Right cardiac atrium (tissue), 5 donors: ENCODE data around the gene PNPLA5. TPM values are rescaled to one million over a fixed set of nuclear protein-coding genes. Genes with fewer than 3 reads are reported as not detected.

Source experiments
- ATAC-seq, 2 donors: fragments of 200-7000 bp; cut with Tn5 transposase; one replicate each; pipeline versions ENCODE4 v1.8.0 to v1.9.1; 2020; ENCODE audit warnings: moderate library complexity in 2 of 2, mild to moderate bottlenecking in 1 of 2
- DNase-seq, 3 donors: peaks; one replicate each; pipeline ENCODE4 v3.0.0-alpha.2; 2020
- H3K27ac ChIP-seq: one replicate; pipeline ENCODE4 v1.5.1; 2013; ENCODE audit warnings: mild to moderate bottlenecking, low read length, control low read depth, moderate library complexity
- H3K27me3 ChIP-seq: one replicate; pipeline ENCODE4 v1.6.1; 2013; ENCODE audit not compliant: control insufficient read depth, insufficient read depth
- H3K4me1 ChIP-seq: one replicate; pipeline ENCODE4 v1.6.1; 2013; ENCODE audit warnings: low read length; ENCODE audit not compliant: control insufficient read depth, insufficient read depth
- H3K4me3 ChIP-seq: one replicate; pipeline ENCODE4 v1.5.1; 2013; ENCODE audit warnings: low read length, control low read depth
- H3K9me3 ChIP-seq: one replicate; pipeline ENCODE4 v1.6.1; 2013; ENCODE audit warnings: low read length; ENCODE audit not compliant: control insufficient read depth
- WGBS: extraction: QIAGEN DNeasy Blood & Tissue Kit; methylation state at CpG from one replicate; pipeline ENCODE4 v1.1.7; 2013; 5-methylcytosine and 5-hydroxymethylcytosine counted together
- intact Hi-C, 4 donors: fragments of 100-400 bp; cut with DNase I; formaldehyde crosslinking; loops; one replicate each; pipeline versions ENCODE4 v1.11.0 to v1.14.0; 2022 to 2023
- polyA plus RNA-seq: library from polyadenylated mRNA; stranded (reverse); fragments of 200-250 nt; gene quantifications from one replicate; pipeline ENCODE4 v1.2.3, GENCODE V29; 2013
- total RNA-seq, 4 donors: library from RNA; stranded (reverse); fragmentation: NEBNext Ultra II Directional; extraction: Animal tissue kit (Norgen Biotek cat#: 25700); gene quantifications; one replicate each; pipeline ENCODE4 v1.2.1, GENCODE V29; 2021
- donor health status: healthy with polysubstance abuse.
- donor health status: DM: no; HTN: yes; CAD: no.
- donor health status: DM: no; HTN: no; CAD: no.
- donor health status: DM: no; HTN: yes; CAD: no; lungs with severe emphysema.
- donor health status: DM: yes; HTN: yes; CAD: no.

PNPLA5 gene
- total and polyA plus RNA-seq, 5 donors = not detected

DNA sequence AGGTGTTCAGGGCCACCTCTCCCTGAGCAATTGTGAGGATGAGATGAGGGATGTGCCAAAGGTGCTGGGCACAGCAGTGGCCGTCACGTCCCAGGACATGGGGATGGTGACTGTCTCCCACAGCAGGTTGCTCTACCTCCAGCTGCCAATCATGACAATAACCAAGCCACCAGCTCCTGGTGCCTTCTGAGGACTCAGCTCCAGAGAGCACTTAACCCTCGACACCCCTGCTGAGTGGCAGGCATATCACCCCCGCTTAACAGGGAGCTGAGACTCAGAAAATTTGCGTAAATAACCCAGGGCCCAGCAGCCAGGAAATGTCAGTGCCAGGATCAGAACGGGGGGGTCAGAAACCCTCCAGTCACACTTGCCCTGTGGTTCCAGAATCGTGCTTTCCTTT is 8.4 kb upstream of the PNPLA5 start:
- Histone ChIP-seq H3K4me1 (no peaks in the 10 kb centered on the region), H3K27me3 (no peaks in the 10 kb centered on the region)
- WGBS = 40% methylated on average over 7 of the region's 7 CpGs

DNA sequence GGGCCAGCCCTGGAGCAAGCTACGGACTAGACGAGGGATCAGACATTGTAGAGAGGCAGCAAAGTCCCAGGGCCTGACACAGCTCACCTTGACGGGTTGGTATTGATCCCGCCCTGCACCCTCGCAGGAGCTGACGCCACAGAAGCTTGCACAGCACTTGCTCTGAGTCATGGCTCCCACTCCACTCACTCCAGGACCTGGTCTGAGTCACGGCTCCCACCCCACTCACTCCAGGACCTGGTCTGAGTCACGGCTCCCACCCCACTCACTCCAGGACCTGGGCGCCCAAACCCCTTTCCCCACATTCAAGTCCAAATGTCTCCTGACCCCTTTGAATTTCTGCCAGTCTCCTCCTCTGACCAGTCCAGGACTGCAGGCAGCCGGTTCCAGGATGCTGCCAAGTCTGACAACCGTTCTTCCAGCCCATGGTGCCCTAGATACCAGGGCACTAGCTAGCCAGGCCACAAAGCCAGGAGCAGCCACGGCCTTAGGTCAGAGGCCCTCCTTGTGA is 6.0 kb upstream of the PNPLA5 start:
- Histone ChIP-seq H3K9me3 (no peaks in the 10 kb centered on the region), H3K4me1 (no peaks in the 10 kb centered on the region), H3K4me3 (no peak overlapping the region), H3K27ac (no peak overlapping the region), H3K27me3 (no peaks in the 10 kb centered on the region)
- no peak for DNase-seq
- intact Hi-C loops = no loop called here
- 61% methylated on average over 12 of the region's 12 CpGs for WGBS
- peak in 1 of 2 donors; percentile 27 for ATAC-seq

More for the DNA sequence above, 8.4 kb upstream of the PNPLA5 start:
- Histone ChIP-seq H3K4me3 (no peak overlapping the region), H3K27ac (no peak overlapping the region), H3K9me3 (no peaks in the 10 kb centered on the region)
- no peak for ATAC-seq
- no peak for DNase-seq
- intact Hi-C loops = no loop called here

DNA sequence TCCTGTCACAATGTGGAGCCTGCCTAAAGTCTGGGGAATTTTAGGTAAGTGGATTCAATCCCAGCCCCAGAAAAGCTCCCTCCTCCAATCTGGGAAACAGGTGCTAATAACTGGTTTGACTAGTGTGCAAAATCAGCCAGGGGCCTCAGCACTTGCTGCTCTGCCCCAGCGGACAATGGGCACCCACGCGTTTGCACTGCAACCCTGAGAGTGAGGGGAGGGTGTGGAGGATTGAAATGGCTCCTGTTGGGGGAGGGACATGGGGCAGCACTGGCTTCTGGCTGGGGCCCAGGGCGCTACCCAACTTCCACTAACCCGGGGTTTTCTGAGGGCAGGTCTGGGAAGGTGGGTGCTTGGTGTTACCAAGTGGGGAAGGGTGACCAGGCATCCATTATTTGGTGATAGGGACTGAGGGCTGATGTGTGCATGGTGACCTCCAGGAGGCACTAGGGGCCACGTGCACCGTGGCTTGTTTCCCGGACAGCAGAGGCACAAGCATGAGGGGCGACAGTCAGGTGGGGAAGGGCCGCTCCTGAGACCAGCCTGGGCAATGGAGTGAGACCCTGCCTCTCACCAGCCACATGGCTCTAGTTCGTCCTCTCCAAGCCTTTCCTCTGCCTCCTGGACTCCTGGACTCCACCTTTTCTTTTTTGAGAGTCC is 4.3 kb upstream of the PNPLA5 start:
- H3K4me1 ChIP-seq = no peaks in the 10 kb centered on the region
- ATAC-seq (no peak), DNase-seq (no peak)
- no peaks in the 10 kb centered on the region for H3K27me3 ChIP-seq
- H3K9me3 ChIP-seq = no peaks in the 10 kb centered on the region
- no peak overlapping the region for H3K4me3 ChIP-seq
- intact Hi-C loops = no loop called here
- 47% methylated on average over 11 of the region's 11 CpGs for WGBS
- H3K27ac ChIP-seq = no peak overlapping the region

DNA sequence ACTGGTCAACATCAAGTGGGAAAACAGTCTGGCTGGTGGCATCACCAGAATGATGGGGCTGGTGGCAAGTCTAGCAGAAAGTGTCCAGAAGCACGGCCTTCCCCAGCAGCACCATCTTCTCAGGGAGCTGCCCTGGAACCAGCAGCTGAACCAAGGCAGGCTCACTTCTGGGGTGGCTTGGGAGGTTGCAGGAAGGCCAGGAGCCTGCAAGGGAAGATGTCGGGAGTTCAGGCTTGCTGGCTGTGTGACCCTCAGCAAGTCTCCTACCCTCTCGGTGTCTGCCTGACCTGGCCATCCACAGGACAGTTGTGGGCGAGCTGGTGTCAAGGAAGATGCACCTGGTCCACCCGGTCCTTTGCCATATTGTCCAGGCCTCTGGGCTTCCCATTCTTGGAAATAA is 2.3 kb upstream of the PNPLA5 start:
- H3K4me3 ChIP-seq = no peak overlapping the region
- DNase-seq (no peak), ATAC-seq (no peak)
- 90% methylated on average over 5 of the region's 5 CpGs for WGBS
- H3K4me1 ChIP-seq = no peaks in the 10 kb centered on the region
- H3K27me3 ChIP-seq = no peaks in the 10 kb centered on the region
- no peak overlapping the region for H3K27ac ChIP-seq
- H3K9me3 ChIP-seq = no peaks in the 10 kb centered on the region
- intact Hi-C loops = no loop called here

DNA sequence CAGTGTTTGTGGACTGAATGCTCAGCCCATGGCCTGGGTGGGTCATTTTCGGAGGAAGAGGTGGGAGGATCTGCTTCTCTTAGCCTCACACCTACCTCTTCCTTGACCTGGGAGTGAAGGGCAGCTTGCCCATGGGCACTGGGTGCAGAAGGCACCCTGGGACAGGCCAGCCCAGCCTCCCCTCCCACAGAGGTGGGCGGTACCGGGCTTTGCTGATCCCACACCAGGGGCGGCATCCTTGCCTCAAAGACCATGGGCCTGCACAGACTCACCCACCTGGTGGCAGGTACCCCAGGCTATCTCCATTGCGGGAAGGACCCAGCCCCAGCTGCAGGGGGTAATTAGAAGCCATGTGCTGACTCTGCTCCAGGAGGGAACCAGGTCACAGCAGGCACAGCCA is 1.5 kb upstream of the PNPLA5 start:
- H3K27me3 ChIP-seq = no peaks in the 10 kb centered on the region
- ATAC-seq (no peak), DNase-seq (no peak)
- intact Hi-C loops = no loop called here
- H3K27ac ChIP-seq = no peak overlapping the region
- H3K4me1 ChIP-seq = no peaks in the 10 kb centered on the region
- WGBS = 59% methylated on average over 5 of the region's 5 CpGs
- no peaks in the 10 kb centered on the region for H3K9me3 ChIP-seq
- H3K4me3 ChIP-seq = no peak overlapping the region

DNA sequence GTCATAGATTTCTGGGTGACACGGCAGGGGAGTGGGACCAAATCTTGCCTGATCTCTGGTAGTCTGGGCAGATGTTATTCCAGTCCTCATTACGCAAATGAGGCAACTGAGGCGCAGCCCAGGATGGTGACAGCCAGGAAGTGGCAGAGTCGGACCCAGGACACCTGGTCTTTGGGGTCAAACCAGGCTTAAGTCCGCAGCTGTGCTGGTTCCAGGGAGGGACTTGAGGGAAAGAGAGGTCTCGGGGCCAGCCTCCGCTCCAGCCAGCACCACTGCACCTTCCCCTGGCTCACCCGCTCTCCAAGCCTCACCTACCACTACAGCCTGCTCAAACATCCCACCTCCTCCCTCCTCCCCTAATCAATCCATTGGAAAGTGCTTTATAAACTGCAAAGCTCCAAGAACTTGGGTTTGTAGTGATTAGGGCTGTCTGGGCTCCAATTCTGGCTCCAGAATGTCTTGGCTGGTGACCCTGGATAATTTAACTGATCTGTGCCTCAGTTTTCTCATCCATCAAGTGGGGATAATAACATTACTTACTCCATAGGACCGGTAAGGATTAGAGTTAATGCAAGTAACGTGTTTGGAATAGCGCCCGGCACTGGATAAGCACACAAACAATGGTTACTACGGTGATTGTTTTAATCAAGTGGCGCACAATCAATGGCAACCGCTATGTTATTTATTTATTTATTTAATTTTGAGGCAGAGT is 526 bp upstream of the PNPLA5 start:
- Histone ChIP-seq H3K9me3 (no peaks in the 10 kb centered on the region), H3K4me3 (no peak overlapping the region), H3K27ac (no peak overlapping the region), H3K27me3 (no peaks in the 10 kb centered on the region), H3K4me1 (no peaks in the 10 kb centered on the region)
- WGBS = 40% methylated on average over 15 of the region's 15 CpGs
- intact Hi-C loops = no loop called here
- DNase-seq (no peak), ATAC-seq (no peak)

DNA sequence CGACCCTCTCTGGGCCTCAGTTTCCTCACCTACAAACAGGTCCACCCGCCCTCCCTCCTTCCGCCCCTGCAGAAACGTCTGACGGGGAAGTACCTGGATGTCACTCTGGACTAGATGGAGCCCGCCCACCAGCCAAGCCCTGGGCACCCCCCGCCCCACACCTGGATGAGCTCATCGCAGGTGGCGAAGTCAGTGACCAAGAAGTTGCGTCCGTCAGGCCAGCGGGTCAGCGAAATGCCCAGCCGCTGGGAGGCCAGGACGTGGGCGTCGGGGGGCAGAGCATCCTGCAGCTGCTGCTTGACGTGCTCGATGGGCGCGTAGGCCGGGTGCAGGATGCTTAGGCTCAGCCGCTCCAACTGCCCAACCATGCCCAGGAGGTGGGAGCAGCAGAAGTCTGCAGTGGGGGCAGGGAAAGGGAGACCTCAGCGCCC is 897 bp downstream of the PNPLA5 start:
- Histone ChIP-seq H3K9me3 (no peaks in the 10 kb centered on the region), H3K4me1 (no peaks in the 10 kb centered on the region)
- 18% methylated on average over 24 of the region's 24 CpGs for WGBS

DNA sequence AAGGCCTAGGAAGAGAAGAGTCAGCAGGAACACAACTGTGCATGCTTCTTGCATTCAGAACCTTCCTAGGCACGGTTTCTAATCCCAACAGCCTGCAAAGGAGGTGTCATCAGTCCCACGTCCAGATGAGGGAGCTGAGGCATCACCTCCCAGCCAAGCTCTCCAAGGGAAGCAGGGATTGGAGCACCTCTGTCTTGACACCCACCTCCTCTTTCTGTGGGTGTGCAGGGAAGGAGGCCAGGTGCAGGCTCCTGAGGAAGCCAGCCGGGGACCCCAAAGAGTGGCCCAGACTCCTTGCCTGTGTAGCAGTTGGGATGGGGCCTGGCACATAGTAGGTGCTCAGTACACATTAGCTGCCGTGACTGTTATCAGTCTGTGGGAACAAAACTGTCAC is 2.0 kb downstream of the PNPLA5 start:
- Histone ChIP-seq H3K9me3 (no peaks in the 10 kb centered on the region), H3K4me1 (no peaks in the 10 kb centered on the region), H3K27me3 (no peaks in the 10 kb centered on the region), H3K27ac (no peak overlapping the region), H3K4me3 (no peak overlapping the region)
- 52% methylated on average over 4 of the region's 4 CpGs for WGBS
- ATAC-seq = no peak
- no peak for DNase-seq
- intact Hi-C loops = loop anchor here in 1 of 4 donors (5.0 kb wide), 1 partner anchor 503 kb away; no protein-coding TSS in a partner anchor

More for the DNA sequence above, 897 bp downstream of the PNPLA5 start:
- no peak for DNase-seq
- no peaks in the 10 kb centered on the region for H3K27me3 ChIP-seq
- no peak overlapping the region for H3K27ac ChIP-seq
- intact Hi-C loops = no loop called here
- ATAC-seq = no peak
- no peak overlapping the region for H3K4me3 ChIP-seq

DNA sequence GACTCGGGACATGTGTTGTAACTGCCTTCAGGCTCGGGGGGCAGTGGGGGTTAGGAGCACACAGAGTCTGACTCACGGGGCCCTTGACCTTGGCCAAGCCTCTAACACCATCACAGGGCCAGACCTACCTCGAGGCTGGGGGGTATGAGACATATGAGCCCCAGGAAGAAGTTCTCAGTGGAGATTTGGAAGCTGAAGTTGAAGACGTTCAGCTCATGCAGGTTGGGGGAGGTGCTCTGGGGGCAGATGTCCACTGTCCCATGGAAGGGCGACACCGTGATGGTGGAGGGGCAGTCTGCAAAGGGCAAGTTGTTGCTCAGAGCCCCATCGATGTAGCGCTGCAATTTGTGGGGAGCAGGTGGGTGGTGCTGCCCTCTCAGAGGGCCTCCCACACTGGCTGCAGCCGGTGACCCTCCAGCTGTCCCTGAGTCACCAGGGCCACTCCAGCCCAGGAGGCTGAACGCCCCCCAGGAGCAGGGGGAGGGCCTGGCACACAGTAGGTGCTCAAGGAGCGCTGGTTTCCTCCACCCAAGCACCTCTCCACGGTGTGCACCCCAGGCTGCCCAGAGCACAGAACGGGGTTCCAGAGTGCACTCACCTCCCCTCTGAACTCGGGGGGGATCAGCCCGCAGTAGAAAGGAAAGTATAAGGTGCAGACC is 2.5 kb downstream of the PNPLA5 start:
- Histone ChIP-seq H3K4me1 (no peaks in the 10 kb centered on the region), H3K9me3 (no peaks in the 10 kb centered on the region), H3K4me3 (no peak overlapping the region), H3K27me3 (no peaks in the 10 kb centered on the region), H3K27ac (no peak overlapping the region)
- intact Hi-C loops = loop anchor here in 1 of 4 donors (5.0 kb wide), 1 partner anchor 502 kb away; no protein-coding TSS in a partner anchor
- 68% methylated on average over 16 of the region's 16 CpGs for WGBS
- DNase-seq (no peak), ATAC-seq (no peak)

DNA sequence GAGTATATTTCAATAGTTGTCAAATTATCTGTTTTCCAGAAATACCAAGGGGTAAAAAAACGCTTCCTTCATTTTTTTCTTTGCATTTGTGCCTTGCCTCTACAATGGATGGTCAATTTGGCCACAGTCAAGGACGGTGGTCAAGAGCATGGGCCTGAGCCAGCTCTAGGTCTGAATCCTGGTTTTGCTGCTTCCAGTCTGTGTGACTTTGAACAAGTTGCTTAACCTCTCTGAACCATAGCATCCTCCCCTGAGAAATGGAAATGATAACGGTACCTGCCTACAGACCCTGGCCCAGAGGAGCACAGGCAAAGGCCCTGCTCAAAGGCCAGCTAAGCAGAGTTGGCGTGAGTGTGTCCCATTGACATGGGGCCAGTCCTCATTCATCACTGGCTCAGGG is 3.1 kb downstream of the PNPLA5 start:
- 68% methylated on average over 4 of the region's 4 CpGs for WGBS
- H3K9me3 ChIP-seq = no peaks in the 10 kb centered on the region
- no peaks in the 10 kb centered on the region for H3K4me1 ChIP-seq
- DNase-seq = no peak
- no peak overlapping the region for H3K27ac ChIP-seq
- no peak overlapping the region for H3K4me3 ChIP-seq
- H3K27me3 ChIP-seq = no peaks in the 10 kb centered on the region
- intact Hi-C loops = loop anchor here in 1 of 4 donors (5.0 kb wide), 1 partner anchor 501 kb away; no protein-coding TSS in a partner anchor
- ATAC-seq = no peak

DNA sequence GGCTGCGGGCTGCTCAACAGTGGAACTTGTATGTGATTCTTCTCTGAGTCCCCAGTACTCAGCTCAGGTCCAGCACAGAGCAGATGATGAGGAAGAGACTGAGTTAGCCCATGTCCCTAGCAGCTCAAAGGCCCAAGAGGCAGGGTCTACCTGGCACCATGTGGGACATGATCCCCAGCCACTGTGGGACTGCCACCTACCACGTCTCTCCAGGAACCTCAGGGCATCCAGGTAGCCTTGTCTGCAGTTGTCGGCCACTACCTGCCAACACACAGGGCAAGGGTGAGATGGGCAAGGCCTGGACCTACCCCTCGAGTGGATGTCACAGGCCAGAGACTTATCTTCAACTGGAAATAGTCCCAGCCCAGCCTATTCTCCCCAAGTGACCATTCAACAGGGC is 4.4 kb downstream of the PNPLA5 start:
- 71% methylated on average over 4 of the region's 4 CpGs for WGBS
- ATAC-seq (no peak), DNase-seq (no peak)
- no peaks in the 10 kb centered on the region for H3K4me1 ChIP-seq
- no peaks in the 10 kb centered on the region for H3K27me3 ChIP-seq
- H3K27ac ChIP-seq = no peak overlapping the region
- no peak overlapping the region for H3K4me3 ChIP-seq
- H3K9me3 ChIP-seq = no peaks in the 10 kb centered on the region
- intact Hi-C loops = loop anchor here in 1 of 4 donors (5.0 kb wide), 1 partner anchor 500 kb away; no protein-coding TSS in a partner anchor
